ENCODE data around the gene TIA1.
"Not testable (repeated sequence)": the region's sequence is repeated elsewhere in the genome, so short reads cannot be mapped to it uniquely, and the experiment has no call there.

Gene TIA1

DNA sequence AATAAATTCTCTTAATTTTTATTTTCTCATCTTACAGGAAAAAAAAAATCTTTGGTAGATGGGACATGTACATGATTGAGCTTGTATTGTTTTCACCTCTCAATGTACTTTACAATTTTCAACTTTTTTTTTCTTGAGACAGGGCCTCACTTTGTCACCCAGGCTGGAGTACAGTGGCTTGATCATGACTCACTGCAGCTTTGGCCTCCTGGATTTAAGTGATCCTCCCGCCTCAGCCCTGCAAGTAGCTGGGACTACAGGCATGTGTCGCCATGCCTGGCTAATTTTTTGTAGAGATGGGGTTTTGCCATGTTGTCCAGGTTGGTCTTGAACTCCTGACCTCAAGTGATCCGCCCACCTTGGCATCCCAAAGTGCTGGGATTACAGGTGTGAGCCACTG, 25.1 kb downstream of the TIA1 start:
- in situ Hi-C loops (cut with MboI; ENCODE audit: low sequenced_read_pairs): not testable (repeated sequence)

DNA sequence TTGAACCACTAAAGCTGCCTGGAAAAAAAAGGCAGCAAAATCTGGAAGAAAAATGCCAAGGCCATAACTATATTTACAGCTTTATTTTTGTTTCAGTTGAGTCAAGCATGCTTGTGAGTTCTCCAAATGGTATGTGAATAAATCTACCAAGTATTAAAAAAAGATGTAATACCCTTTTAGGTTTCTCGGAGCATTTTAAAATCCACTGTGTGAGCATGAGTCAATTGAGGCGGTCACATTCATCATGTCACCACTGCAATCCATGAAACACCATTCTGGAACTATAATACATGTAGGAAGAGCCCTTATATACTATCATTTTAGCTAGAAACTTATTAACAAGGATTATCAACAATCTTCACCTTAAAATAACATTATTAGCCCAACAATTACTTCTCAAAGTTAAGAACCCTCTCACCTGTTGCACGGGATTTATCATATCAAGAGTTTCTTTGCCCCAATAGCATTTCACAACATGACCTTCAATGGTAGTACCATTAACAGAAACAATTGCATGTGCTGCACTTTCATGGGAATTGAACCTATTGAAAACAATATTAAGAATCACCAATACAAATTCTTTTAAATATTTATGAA, 33.4 kb downstream of the TIA1 start:
- in situ Hi-C loops (cut with MboI; ENCODE audit: low sequenced_read_pairs): no loop called here

DNA sequence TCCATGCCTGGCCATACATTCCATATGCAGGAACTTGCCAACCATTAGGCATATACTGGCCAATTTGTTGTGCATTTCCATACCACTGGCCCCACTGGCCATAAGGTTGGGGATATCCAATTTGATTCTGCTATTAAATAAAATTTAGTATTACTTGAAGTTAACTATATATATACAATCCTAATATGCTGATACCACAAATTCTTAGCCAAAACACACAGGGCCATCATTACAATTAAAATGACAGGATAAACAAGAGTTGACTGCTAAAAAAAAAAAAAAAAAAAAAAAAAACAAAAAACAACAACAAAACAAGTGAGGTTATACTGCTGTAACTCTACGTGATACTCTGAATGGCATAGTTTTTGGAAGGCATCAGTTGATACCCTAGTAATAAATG, 34.1 kb downstream of the TIA1 start:
- in situ Hi-C loops (cut with MboI; ENCODE audit: low sequenced_read_pairs): no loop called here

DNA sequence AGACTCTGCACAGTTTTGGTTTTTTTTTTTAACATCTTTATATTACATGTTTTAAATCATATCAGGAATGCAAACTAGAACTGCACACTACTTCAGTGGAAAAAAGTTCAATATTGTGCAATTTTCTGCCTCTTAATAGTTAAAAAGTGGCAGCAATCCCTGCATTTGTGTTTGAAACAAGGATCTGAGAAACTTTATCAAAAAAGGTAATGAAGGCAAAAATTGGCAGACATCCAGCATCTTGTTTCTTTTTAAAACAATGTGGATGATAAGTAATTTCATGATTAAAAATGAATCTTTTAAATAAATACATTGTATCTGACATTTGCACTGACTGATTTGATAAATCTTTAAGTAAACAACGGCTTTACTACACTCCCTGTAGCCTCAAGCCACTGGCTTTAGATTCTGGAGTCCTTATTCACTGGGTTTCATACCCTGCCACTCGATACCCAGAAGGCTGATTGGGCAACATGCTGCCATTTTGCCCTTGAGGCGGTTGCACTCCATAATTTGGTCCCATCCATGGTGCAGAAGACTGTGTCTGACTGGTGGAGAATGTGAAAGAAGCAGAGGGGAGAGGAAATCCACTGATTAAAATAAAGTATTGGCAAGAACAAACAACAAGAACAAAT, 36.0 kb downstream of the TIA1 start:
- in situ Hi-C loops (cut with MboI; ENCODE audit: low sequenced_read_pairs): no loop called here

DNA sequence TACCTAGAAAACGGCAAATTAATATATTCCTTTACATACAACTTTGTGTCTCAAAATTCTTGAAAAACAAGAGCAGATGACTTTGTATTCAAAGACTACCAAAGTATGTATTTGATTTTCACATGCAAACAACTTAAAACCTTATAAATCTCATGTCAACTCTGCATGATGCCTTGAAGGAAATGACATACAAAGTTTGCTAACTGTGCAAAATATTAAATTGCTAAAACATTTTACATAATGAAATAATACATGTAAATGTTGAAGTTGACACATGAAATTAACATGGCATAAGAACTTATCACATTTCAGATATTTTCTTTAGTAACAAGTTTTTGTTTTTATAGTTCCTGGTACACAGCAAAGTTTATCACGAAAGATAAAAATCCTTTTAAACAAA, 36.8 kb downstream of the TIA1 start:
- in situ Hi-C loops (cut with MboI; ENCODE audit: low sequenced_read_pairs): no loop called here

DNA sequence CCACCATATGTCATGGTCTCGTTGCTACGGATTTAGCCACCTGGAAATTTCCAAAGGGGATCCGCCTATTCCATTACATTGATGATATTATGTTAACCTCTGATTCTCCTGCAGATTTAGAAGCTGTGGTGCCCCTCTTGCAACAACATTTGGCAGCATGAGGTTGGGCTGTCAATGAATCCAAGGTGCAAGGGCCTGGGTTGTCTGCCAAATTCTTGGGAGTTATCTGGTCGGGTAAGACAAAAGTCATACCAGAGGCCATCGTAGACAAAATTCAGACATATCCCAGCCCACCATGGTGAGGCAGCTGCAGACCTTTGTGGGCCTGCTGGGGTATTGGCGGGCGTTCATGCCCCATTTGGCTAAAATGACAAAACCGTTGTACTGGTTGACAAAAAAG, 44.0 kb downstream of the TIA1 start:
- in situ Hi-C loops (cut with MboI; ENCODE audit: low sequenced_read_pairs): no loop called here

DNA sequence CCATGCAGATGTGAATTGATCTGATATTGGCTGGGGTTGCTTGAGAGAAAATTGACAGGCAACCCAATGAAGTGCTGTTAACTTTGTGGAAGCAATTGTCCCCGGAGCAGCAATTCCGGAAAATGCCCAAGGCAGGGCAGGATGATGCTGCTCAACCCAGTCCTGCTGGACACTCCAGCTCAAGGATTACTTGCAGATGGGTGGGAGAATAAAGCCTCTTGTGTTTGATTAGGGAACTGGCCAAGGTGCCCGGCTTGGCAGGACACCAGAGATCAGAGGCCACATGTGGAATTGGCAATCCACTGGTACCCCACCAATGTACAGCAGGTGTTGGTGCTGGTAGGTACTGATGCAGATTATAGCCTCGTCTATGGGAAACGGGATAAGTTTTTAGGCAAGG, 45.3 kb downstream of the TIA1 start:
- in situ Hi-C loops (cut with MboI; ENCODE audit: low sequenced_read_pairs): no loop called here

DNA sequence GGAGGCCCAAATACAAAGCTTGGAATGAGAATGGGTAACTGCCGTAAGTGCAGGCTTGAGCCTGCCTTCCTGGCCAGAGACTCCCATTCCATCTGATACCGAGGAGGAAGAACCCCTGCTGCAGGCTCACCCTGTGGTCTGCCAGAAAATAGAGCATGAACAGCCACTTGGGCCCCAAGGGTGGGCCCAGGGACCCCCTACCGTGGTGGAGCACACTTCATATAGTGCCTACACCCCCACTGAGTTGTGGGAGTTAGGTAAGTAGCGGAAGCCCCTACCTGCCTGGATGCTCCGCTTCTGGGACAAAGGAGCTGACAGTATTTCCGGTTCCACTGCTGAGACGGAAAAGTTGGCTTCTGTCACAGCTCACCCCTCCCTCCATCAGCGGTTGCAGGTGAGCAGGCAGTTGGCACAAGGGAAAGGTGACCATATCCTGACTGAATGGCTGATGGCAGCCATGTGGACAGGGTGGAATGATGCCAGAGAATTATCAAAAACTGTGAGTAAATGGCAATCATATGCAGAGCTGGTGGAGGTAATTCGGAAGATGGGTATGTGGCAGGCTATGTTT, 46.1 kb downstream of the TIA1 start:
- in situ Hi-C loops (cut with MboI; ENCODE audit: low sequenced_read_pairs): no loop called here

DNA sequence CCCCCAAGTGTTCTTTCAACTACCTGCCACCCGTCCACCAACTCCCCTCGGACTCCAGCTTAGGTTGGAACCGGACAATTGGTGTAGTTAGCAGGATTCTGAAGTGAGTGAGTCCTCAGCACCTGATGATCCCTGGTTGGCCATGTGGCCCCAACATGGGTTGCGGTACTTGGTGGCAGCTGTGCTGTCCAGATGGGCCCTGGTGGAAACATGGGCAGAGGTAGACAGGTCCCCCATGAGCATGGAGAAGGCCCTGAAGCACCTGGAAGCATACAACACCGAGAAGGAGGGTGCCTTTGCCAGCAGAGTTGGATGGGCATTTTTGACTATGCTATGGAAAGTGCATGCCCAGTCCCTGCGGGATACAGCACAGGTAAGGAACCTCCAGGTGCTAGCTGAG, 46.6 kb downstream of the TIA1 start:
- in situ Hi-C loops (cut with MboI; ENCODE audit: low sequenced_read_pairs): no loop called here

DNA sequence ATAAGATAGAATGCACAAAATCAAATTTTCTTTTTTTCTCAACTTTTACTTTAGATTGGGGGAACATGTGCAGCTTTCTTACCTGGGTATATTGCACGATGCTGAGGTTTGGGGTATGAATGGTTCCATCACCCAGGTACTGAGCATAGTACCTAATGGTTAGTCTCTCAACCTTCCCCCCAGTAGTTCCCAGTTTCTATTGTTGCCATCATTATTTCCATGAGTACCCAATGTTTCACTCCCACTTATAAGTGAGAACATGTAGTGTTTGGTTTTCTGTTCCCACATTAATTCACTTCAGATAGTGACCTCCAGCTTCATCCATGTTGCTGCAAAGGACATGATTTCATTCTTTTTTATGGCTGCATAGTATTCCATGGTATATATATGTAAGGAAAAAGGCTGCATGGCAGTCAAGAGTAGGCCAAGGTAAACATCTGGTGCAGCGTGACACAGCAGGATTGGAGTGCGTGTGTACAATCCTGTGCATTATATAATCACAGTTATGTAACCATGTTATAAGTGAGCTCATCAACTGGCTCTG, 47.1 kb downstream of the TIA1 start:
- in situ Hi-C loops (cut with MboI; ENCODE audit: low sequenced_read_pairs): no loop called here

DNA sequence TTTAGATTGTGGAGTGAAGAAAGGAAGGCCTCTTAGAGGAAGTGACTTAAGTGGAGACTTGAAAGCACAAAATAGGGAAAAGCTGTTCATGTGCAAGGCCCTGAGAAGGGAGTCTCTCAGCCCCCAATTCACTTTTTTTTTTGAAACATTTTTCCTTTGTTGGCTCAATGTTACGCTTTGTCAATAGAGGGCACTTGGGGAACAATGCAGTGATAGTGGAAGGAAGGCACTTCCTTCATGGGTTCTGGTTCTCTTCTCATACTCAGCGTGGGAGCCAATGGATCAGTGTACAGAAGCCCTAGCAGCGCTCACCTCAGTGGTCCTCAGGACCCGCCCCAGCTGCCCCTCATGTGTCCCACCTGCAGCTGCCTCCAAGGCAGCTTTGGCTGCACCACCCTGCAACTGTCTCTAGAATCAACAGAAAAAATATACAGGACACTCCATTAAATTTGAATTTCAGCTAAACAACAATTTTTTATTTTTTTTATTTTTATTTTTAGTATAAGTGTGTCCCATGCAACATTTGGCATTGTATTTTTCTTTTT, 49.0 kb downstream of the TIA1 start:
- in situ Hi-C loops (cut with MboI; ENCODE audit: low sequenced_read_pairs): no loop called here

DNA sequence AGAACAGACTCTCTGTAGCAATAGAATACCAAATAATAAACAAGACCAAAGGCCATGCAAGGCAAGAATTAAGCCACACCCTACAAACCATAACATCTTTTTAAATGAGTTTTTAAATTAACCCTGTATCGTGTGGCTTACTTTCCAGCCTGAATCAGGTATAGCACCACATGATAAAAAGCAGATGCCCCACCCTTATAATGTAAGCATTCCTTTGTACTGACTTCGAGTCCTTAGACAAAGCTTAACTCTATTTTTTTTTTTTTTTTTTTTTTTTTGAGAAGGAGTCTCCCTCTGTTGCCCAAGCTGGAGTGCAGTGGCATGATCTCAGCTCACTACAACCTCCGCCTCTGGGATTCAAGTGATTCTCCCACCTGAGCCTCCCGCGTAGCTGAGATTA, 55.9 kb downstream of the TIA1 start:
- in situ Hi-C loops (cut with MboI; ENCODE audit: low sequenced_read_pairs): no loop called here

DNA sequence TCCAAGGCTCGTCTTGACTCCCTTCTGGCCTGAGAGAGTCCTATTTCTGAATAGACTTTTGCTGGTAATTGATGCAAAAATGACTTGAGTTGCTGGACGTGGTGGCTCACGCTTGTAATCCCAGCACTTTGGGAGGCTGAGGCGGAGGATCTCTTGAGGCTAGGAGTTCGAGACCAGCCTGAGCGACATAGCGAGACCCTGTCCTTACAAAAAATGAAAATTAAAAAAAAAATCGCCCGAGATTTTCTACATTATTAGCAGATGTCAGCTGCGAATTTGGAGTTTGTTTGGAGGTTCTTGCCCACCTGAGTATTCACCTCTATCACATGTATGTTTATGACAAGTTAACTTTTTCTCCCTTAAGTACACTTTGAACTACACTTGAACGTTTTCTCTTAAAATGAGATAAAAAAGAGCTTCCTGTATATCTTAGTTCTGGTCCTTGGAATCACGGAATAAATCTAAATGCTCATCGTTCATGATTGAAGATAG, 57.1 kb downstream of the TIA1 start:
- in situ Hi-C loops (cut with MboI; ENCODE audit: low sequenced_read_pairs): no loop called here

DNA sequence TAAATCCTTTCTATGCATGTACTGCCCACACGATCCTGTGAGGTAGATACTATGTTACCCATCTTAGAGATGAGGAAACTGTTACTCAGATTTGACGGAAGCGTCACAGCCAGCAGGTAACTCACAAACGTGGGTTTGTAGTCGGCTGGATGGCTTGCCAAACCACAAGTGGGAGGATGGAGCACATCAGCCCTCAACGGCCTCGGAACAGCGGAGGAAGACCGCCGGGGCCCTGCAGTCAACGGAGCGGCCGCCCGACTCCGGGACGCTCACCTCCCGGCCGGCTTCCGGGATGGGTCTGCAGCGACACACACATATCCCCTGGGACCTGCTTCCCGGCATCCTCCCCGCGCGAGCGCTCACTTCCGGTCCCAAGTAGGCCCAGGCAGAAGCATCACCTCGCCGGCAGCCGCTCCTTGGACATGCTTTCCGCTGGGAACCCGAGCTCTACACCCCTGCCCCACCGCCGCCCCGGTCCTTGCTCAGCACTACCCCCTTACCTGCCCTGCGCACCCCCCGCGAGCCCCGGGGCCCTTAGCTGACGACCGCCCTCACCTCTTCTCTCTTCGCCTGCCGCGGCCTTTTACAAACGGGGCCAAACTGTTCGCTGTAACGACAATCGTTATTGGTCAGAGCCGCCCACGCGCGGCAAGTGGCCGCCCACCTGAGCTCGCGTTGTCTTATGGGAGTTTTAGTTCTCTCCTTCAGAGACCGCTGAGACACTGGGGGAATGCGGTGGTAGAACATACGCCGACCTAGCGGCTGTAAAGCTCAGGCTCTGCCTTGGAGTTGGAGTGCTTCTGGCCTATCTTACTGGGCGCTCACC, 57.8 kb downstream of the TIA1 start, which contains the start of gene C2orf42:
Gene C2orf42, minus strand, starts transcription at position 602 of the 826 bp plus-strand sequence. CDS start 9,034 bp downstream, outside the sequence.
- in situ Hi-C loops (cut with MboI; ENCODE audit: low sequenced_read_pairs): no loop called here

DNA sequence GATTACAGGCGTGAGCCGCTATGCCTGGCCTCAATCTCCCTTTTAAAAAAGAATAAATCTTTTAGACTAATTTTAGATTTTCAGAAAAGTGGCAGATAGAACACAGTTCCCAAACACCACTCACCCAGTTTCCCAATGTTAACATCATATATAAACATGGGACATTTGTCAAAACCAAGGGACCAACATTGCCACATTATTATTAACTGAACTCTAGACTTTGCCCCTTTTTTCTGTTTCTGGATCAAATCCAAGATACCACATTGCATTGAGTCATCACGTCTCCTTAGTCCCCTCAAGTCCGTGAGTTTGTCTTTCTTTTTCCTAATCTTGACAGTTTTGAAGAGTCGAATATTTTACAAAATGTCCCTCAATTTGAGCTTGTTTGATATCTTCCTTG, 60.0 kb downstream of the TIA1 start:
- in situ Hi-C loops (cut with MboI; ENCODE audit: low sequenced_read_pairs): no loop called here

DNA sequence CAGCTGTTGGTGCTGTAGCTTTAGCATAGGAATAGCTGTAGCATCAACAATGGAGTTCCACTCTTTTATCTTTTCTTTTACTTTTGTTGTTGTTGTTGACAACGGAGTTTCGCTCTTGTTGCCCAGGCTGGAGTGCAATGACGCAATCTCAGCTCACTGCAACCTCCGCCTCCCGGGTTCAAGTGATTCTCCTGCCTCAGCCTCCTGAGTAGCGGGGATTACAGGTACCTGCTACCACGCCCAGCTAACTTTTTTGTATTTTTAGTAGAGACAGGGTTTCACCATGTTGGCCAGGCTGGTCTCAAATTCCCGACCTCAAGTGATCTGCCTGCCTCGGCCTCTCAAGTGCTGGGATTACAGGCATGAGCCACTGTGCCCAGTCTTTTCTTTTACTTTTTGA, 61.3 kb downstream of the TIA1 start:
- in situ Hi-C loops (cut with MboI; ENCODE audit: low sequenced_read_pairs): not testable (repeated sequence)

DNA sequence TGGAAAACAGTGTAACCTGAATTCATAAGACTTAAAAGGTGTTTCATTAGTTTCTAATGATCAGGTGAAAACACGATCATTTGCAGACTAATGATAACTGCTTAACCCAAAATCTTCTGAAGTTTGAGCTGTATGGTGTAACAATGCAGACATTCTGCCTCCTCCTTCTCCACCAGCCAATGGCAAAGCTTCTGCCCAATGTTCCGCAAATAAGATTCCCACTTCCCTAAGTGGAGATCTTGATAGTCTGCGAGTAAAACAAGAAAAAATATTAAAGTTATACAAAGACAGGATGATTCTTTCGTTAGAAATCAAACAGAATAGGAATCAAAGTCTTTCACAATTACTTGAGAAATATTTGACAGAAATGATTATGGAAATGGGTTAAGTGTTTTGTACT, 65.7 kb downstream of the TIA1 start:
- in situ Hi-C loops (cut with MboI; ENCODE audit: low sequenced_read_pairs): no loop called here

DNA sequence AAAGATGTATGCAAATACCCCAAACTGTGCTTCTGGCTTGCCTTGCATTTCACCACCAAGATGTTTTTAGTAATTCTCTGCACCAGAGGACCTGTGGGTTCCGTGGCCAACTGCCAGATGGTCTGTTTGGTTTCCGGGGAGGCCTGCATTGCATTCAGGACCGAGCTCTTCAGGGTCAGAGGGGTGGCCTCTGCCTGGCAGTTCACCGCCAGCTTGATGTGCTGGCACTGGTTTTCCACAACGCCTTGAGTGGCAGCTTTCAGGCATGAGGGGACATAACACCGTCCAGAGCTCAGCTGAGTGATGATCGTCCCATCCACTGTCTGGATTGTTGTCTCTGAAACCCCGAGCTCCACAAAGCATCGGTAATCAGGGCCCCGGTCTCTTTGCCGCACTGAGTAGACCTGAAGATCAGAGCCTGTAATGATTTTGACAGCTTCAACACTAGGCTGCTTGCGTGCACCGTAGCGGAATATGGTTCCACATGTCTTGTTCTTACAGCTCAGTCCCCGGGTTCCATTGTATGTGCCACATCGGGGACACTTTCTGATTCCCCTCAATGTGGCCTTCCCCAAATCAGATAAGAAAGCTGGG, 67.0 kb downstream of the TIA1 start:
- in situ Hi-C loops (cut with MboI; ENCODE audit: low sequenced_read_pairs): no loop called here

DNA sequence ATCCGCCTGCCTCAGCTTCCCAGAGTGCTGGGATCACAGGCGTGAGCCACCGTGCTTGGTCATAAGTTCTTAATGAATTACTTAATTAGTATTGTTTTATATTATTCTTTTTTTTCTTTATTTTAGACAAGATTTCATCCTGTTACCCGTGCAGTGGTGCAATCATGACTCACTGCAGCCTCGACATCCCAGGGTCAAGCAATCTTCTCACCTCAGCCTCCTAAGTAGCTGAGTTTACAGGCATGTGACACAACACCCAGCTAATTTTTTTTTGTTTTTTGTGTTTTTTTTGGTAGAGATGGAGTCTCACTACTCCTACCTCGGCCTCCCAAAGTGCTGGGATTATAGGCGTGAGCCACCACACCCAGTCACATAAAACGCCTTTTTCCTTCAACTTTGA, 74.9 kb downstream of the TIA1 start:
- in situ Hi-C loops (cut with MboI; ENCODE audit: low sequenced_read_pairs): no loop called here

DNA sequence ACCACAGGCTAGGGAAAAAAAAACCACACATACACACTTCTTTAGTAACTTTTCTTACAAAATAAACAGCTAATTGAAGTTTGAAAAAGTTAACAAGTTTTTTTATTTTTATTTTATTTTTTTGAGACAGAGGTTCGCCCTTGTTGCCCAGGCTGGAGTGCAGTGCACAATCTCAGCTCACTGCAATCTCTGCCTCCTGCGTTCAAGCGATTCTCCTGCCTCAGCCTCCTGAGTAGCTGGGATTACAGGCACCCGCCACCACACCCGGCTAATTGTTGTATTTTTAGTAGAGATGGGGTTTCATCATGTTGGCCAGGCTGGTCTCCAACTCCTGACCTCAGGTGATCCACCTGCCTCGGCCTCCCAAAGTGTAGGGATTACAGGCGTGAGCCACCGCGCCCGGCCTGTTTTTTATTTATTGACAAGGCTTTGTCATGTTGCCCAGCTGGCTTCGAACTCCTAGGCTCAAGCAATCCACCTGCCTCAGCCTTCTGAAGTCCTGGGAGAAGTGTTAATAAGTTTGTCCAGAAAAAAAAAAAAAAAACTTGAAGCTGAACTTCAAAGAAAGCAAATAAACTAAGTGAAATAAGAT, 78.7 kb downstream of the TIA1 start:
- in situ Hi-C loops (cut with MboI; ENCODE audit: low sequenced_read_pairs): not testable (repeated sequence)
